Tibial nerve (tissue), 3 donors: ENCODE measurements around the gene COX17.

Experiments
- POLR2A ChIP-seq, 2 donors: fragments of 450-650 bp; IDR thresholded peaks; one replicate each; pipeline ENCODE4 v1.6.1; 2017; ENCODE audit warnings: antibody characterized with exemption in 2 of 2, mild to moderate bottlenecking in 2 of 2, moderate library complexity in 2 of 2
- TF ChIP-seq, protein P1 (sequence below), 5 experiments: fragments of 200-600 bp in 3 of 5; fragments of 450-650 bp in 2 of 5; sonication (generic) in 3 of 5; IDR thresholded peaks; one replicate each; pipeline ENCODE4 v1.5.1; 2016 to 2019; ENCODE audit warnings: antibody characterized with exemption in 5 of 5, mild to moderate bottlenecking in 3 of 5, moderate library complexity in 2 of 5

DNA sequence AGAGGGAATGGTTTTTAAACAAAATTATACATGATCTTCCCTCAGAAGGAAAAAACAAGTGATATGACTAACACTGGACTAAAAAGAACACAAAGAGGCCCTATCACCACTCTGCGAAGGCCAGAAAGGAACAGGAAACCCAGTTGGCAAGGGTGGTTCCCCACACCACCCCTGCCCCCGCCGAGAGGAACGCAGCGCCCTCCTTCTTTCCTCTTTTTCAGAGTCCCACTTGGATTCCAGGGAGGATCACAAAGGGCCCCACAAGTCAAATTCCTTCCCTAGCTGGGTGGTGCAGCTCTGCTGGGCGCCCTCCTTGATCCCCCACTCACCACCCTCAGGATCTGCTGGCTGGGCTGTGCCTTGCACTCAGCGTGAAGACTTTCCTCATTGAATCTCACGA lies 49.7 kb downstream of the COX17 start:
- no peak for TF ChIP-seq POLR2A (IDR thresholded peaks at IDR 0.05)
- TF ChIP-seq, protein P1, sequence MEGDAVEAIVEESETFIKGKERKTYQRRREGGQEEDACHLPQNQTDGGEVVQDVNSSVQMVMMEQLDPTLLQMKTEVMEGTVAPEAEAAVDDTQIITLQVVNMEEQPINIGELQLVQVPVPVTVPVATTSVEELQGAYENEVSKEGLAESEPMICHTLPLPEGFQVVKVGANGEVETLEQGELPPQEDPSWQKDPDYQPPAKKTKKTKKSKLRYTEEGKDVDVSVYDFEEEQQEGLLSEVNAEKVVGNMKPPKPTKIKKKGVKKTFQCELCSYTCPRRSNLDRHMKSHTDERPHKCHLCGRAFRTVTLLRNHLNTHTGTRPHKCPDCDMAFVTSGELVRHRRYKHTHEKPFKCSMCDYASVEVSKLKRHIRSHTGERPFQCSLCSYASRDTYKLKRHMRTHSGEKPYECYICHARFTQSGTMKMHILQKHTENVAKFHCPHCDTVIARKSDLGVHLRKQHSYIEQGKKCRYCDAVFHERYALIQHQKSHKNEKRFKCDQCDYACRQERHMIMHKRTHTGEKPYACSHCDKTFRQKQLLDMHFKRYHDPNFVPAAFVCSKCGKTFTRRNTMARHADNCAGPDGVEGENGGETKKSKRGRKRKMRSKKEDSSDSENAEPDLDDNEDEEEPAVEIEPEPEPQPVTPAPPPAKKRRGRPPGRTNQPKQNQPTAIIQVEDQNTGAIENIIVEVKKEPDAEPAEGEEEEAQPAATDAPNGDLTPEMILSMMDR (IDR thresholded peaks at IDR 0.05) = no peak
